CD4-positive, alpha-beta T cell treated with Interleukin-4 for 1 hour (primary cell): ENCODE results near the gene RTEL1.

ENCODE experiments used
- DNase-seq, 2 donors: peaks; one replicate each; pipeline ENCODE4 v3.0.0-alpha.2; 2020 to 2022

Gene RTEL1

DNA sequence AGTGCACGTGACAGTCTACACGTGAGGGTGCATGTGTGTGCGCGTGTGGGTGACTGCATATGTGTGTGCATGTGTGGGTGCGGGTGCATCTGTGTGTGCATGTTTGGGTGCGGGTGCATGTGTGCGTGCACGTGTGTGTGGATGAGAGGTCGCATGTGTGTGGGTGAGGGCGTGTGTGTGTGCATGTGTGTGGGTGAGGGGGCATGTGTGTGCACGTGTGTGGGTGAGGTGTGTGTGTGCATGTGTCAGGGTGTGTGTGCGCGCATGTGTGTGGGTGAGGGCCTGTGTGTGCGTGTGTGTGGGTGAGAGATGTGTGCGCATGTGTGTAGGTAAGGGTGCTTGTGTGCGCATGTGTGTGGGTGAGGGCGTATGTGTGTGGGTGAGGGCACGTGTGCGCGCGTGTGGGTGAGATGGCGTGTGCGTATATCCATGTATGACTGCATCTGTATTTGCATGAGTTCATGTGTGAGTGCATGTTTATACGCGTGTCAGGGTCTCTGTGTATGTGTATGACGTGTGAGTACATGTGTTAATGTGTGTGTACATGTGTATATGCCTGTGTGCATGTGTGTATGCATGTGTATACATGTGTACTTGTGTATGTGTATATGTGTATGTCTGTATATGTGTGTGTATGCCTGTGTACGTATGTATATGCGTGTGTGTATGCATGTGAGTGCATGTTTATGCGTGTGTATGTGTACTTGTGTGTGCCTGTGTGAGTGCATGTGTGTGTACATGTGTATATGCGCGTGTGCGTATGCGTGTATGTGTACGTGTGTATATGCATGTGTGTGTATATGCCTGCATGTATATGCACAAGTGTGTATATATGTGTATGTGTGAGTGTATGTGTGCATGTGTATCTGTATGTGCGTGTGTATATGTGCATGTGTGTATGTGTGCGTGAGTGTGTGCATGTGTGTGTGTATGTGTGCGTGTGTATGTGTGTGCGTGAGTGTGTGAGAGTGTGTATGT lies 74.3 kb downstream of the RTEL1 start:
- DNase-seq = no peak

DNA sequence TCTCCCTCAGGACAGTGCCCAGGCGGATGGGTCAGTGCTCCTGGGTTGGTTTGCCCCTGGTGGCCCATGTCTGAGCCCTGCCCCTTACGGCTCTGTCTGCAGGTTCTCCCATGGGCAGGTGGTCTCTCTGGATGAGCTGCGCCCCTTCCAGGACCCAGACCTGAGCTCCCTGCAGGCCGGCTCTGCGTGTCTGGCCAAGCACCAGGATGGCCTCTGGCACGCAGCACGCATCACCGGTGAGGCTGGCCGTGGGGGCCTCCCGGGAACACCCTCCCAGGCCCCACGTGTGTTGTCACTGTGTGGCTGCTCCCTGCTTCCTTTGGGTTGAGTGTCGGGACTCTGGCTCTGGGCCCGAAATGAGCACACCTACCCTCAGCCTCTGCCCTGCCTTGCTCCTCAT lies 75.0 kb downstream of the RTEL1 start:
- no peak for DNase-seq

DNA sequence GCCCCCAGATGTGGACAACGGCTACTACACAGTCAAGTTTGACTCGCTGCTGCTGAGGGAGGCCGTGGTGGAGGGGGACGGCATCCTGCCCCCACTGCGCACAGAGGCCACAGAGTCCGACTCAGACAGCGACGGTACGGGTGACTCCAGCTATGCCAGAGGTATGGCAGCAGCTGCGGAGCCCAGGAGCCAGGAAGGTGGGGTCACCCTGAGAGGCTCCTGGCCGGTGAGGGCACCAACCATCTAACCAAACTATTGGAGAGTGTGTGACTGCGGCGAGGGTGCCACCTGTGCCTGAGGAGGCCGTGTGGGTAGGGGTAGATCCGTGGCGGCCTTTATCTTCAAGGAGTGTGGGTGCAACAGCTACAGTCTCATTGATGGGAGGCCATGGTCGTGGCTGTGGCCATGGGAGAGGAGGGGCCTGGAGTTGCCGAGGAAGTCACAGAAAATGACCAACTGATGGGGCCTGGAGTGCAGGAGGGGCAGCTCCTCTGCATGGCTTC lies 75.5 kb downstream of the RTEL1 start:
- no peak for DNase-seq

DNA sequence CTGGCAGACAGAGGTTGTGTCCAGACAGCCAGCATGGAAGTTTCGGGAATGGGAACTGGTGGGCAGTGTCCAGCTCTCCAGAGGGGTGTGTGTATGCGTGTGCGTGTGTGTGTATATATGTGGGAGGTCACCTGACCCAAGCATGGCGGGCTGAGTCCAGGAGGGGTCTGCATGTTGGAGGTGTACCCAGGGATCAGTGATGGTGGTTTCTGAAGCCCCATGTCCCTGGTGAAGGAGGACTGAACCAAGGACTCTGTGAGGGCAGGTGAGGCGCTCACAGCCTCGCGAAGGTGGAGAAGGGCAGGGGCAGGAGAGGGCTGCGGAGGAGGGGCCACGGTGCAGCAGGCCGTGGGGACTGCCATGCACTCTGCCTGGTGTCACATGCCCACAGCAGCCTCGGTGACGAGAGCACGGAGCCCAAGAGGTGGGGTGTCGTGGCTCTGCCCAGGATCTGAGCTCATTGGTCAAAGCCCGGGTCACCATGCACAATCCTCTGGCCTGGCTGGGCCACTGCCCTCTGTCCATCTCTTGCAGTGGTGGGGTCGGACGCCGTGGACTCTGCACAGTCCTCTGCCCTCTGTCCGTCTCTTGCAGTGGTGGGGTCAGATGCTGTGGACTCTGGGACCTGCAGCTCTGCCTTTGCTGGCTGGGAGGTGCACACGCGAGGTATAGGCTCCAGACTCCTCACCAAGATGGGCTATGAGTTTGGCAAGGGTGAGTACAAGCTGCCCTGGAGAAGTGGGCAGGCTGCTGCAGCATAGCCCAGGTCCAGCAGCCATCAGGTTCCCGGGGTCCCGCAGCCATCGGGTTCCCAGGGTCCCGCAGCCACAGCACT lies 76.2 kb downstream of the RTEL1 start:
- no peak for DNase-seq

DNA sequence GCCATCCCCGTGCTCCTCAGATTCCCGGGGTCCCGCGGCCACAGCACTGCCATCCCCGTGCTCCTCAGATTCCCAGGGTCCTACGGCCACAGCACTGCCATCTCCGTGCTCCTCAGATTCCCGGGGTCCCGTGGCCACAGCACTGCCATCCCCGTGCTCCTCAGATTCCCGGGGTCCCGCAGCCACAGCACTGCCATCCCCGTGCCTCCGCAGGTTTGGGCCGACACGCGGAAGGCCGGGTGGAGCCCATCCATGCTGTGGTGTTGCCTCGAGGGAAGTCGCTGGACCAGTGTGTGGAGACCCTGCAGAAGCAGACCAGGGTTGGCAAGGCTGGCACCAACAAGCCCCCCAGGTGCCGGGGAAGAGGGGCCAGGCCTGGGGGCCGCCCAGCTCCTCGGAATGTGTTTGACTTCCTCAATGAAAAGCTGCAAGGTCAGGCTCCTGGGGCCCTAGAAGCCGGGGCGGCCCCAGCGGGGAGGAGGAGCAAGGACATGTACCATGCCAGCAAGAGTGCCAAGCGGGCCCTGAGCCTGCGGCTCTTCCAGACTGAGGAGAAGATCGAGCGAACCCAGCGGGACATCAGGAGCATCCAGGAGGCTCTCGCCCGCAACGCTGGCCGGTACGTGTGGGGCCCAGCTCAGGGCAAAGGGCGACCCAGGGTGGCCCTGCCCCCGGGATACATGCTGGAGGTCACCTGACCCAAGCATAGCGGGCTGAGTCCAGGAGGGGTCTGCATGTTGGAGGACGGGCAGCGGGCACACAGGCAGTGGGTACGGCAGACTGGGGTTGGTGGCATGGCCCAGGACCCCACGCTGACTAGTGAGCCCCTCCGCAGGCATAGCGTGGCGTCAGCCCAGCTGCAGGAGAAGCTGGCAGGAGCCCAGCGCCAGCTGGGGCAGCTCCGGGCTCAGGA lies 77.1 kb downstream of the RTEL1 start:
- DNase-seq = no peak

DNA sequence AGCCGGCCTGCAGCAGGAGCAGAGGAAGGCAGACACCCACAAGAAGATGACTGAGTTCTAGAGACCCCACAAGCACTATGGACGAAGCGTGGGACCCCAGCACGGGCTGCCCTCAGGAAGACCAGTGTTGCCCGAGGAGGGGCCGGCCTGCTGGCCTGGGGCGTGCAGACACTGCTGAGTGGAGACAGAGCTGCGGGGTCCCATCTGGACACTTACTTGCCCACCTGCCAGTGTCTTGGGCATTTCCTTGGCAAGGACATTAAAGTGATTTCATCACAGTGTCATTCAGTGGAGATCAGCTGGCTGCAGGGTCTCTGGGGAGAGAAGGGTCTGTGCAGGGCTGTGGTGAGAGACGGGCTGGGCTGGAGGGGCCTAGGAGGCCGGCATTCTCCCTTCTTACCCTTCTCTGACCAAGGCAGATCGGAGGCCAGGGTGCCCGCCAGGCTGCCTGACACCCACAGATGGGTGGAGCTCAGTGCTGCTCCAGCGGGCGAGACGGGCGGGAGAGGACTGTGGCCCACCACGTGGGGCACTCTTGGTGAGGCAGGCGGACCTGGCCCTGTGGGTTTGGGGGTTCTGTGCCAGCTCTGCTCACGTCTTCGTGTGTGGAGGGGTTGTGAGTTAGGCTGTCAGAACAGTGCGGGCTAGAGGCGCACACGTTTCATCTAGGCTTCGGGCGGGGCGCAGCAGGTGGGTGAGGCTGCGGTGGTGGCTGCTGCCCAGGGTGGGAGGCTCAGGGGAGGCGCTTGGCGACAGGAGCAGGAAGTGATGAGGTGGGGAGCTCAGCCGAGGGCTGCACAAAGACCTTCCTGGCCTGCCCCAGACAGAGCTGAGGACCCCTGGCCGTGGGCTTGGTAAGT lies 78.0 kb downstream of the RTEL1 start, which contains the start of gene LIME1:
Gene LIME1 (plus strand): TSS at position 806 of the 860 bp plus-strand sequence. CDS start 886 bp downstream, outside the sequence.
- DNase-seq = peak; percentile 81 to 84

DNA sequence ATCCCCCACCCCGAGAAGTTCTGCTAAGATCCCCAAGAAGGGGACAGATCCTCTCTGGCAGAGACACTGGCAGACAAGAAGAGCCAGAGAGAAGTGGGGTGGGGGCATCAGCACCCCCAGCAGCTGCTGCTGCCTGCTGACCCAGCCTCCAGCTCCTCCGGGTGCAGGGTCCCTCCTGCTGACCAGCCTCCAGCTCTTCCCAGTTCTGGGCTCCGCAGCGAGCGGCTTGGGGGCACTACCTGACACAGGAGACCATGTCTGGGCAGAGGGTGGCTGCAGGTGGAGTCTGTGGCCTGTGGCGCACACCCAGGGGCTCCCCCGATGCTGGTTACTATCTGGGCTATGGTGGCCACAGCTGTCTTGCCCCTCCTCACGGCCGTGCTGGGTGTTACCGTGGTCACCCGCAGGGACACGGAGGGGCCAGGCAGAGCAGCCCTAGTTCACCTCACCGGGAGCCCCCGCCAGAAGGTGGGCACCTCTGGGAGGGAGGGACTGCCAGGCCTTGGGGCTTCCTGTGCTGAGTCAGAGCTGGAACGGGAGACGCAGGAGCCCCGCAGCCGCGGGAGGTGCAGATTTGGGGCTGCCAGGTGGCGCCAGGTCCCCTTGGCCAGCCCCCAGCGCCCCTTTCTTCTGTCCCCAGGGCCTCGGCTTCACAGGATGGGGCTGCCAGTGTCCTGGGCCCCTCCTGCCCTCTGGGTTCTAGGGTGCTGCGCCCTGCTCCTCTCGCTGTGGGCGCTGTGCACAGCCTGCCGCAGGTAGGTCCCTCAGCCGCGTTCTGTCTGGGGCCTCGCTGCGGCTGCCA lies 79.0 kb downstream of the RTEL1 start:
- DNase-seq = peak; percentile 37 to 50

DNA sequence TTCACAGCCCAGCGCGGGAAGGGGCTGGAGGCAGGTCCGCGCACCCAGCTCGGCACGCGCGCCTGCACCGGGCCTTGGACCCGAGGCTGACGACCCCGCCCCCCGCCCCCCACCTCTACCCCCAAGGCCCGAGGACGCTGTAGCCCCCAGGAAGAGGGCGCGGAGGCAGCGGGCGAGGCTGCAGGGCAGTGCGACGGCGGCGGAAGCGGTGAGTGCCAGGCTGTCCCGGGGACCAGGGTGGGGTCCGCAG lies 79.5 kb downstream of the RTEL1 start:
- DNase-seq = no peak

DNA sequence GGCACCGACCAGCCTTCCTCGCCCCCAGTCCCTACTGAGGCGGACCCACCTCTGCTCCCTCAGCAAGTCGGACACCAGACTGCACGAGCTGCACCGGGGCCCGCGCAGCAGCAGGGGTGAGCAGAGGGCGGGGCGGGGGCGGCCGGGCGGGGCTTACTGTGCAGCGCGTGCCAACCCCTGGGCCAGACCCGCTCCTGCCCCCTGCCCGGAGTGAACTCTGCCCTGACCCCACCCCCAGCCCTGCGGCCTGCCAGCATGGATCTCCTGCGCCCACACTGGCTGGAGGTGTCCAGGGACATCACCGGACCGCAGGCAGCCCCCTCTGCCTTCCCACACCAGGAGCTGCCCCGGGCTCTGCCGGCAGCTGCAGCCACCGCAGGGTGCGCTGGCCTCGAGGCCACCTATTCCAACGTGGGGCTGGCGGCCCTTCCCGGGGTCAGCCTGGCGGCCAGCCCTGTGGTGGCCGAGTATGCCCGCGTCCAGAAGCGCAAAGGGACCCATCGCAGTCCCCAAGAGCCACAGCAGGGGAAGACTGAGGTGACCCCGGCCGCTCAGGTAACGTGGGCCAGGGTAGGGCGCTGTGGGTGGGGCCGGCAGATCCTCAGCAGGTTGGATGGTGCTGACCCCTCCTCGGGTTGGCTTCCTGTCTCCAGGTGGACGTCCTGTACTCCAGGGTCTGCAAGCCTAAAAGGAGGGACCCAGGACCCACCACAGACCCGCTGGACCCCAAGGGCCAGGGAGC lies 80.0 kb downstream of the RTEL1 start:
- peak in 1 of 2 donors; percentile 42 for DNase-seq

DNA sequence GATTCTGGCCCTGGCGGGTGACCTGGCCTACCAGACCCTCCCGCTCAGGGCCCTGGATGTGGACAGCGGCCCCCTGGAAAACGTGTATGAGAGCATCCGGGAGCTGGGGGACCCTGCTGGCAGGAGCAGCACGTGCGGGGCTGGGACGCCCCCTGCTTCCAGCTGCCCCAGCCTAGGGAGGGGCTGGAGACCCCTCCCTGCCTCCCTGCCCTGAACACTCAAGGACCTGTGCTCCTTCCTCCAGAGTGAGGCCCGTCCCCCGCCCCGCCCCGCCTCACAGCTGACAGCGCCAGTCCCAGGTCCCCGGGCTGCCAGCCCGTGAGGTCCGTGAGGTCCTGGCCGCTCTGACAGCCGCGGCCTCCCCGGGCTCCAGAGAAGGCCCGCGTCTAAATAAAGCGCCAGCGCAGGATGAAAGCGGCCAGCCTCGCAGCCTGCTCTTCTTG lies 80.6 kb downstream of the RTEL1 start:
- DNase-seq = peak in 1 of 2 donors; percentile 41

DNA sequence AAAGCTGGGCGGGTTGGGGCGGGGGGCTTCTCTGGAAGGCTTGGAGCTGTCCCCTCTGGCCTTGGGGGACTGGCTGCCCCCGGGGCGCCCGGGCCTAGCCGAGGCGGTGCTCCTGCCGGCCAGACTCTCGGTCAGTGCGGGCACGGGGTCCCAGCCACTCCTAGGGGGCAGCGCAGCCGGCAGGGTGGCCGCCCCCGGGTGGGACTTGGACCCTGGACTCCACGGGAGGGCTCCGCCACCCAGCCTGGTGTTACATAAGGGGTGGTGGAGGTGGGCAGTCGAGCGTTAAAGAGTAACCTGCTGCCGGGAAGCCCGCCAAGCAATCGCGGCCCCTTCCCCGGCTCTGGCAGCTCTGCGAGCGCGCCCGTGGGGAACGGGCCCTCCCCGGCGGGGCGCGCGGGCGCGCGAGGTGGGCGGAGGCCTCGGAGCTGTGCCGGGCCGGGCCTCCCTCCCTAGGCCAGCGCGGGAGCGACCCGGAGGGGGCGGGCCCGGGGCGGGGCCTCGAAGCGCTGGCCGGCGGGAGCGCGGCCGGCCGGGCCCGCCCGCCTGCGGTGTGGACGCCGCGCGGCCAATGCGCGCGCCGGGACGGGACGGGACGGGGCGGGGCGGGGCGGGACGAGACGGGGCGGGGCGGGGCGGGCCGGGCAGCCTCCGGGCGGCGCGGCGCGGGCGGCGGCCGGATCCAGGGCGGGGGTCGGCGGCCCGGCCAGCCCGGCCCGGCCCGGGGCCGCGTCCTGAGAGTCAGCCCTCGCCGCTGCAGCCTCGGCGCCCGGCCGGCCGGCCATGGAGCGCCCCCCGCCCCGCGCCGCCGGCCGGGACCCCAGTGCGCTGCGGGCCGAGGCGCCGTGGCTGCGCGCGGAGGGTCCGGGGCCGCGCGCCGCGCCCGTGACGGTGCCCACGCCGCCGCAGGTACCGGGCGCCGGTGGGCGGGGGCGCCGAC lies 81.3 kb downstream of the RTEL1 start, which contains the start of gene SLC2A4RG:
Gene SLC2A4RG (plus strand): TSS at position 647 of the 940 bp plus-strand sequence. CDS start 137 bp downstream, at position 784.
- DNase-seq = peak; percentile 70 to 78

DNA sequence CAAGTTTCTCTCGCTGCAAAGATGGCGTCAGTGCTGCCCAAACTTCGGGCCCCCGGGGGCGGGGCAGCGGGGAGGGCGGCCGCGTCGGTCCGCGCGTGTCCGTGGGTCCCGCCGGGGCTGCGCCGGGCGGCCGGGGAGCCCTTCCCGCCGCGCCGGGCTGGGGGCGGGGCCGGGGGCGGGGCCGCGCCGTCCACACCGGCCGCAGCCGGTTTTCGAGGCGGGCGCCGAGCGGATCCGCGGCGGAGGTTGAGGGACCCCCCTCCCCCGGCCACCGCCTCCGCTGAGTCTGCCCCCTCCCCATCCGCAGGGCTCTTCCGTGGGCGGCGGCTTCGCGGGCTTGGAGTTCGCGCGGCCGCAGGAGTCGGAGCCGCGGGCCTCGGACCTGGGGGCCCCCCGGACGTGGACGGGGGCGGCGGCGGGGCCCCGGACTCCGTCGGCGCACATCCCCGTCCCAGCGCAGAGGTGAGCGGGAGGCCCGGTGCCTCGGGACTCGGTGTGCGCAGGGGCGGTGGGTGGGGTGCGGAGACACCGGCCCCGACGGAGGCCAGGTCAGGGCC lies 82.0 kb downstream of the RTEL1 start:
- peak; percentile 57 to 68 for DNase-seq

DNA sequence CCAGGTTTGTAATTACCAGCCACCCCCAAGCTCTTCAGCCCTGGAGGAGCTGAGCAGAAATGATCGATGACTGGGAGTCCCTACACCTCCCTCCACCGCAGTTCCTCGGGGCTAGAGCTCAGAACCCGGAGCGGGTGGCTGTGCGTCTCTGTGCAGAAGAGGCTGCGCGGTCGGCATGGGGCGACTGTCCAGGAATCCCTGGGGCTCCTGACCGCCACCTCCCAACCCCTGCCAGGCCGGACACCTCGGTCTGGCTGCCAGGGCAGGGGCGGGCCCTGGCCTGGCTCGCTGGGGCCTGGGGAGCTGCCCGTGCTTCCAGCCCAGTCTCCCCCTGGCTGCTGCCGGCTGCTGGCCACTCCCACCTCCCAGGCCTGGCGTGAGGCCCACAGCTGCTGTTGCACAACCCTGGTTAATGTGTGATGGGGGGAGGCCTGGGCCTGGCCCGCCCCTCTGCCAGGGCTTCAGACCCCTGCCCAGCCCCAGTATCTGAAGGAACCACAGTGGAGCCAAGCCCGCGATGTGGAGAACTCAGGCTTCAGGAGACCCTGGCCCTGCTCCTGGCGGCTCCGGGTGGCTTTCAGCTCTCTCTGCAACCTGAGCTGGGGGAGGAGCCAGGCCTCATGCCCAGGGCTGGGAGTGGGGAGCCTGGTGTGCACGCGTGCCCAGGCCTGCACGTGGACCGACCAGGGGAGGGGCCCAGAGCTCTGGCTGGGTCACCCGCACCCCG lies 82.7 kb downstream of the RTEL1 start:
- peak; percentile 40 to 46 for DNase-seq

DNA sequence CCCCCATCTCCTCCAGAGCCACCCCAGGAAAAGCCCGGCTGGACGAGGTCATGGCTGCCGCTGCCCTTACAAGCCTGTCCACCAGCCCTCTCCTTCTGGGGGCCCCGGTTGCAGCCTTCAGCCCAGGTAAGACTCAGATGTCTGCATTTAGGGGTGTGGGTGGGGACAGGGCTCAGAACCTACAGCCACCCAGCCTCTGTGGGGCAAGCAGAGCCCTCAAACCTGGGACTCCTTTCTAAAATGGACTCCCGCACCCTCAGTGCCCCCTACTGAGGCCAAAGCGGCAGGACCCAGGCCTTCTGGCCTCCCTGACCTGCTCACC lies 83.2 kb downstream of the RTEL1 start:
- no peak for DNase-seq

DNA sequence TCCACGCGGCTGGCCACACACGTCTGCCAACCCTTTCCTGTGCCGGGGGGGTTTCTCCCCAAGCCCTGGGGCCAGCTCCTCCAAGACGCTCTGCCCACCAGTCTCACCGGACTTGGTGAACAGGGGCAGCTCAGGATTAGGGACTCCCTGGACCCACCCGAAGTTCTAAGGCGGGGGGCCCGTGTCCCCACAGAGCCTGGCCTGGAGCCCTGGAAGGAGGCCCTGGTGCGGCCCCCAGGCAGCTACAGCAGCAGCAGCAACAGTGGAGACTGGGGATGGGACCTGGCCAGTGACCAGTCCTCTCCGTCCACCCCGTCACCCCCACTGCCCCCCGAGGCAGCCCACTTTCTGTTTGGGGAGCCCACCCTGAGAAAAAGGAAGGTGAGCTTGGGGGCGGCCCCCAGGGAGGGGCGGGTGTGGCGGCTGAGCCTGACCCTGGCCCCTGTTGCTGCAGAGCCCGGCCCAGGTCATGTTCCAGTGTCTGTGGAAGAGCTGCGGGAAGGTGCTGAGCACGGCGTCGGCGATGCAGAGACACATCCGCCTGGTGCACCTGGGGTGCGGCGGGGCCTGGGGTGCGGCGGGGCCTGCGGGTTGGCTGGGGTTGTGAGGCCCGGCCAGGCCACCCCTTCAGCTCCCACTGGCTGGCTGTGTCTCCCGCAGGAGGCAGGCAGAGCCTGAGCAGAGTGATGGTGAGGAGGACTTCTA lies 83.7 kb downstream of the RTEL1 start:
- no peak for DNase-seq

DNA sequence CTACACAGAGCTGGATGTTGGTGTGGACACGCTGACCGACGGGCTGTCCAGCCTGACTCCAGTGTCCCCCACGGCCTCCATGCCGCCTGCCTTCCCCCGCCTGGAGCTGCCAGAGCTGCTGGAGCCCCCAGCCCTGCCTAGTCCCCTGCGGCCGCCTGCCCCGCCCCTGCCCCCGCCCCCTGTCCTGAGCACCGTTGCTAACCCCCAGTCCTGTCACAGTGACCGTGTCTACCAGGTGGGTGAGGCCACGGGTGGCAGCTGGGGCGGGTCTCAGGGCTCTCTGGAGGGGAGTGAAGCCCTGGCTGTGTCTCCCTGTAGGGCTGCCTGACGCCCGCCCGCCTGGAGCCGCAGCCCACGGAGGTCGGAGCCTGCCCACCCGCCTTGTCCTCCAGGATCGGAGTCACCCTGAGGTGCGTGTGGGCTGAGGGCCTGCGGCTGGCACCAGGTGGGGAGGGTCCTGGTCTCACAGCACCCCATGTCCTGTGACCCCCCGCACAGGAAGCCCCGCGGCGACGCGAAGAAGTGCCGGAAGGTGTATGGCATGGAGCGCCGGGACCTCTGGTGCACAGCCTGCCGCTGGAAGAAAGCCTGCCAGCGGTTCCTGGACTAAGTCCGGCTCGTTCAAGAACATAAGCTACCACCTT lies 84.4 kb downstream of the RTEL1 start:
- DNase-seq = no peak
